ENCODE measurements around the gene NOL7.

Gene NOL7

GRCh38 chr6:13643125-13643524 lies 28.0 kb downstream of the NOL7 start:
- H3K27me3 ChIP-seq, result no peaks in the 10 kb centered on the region
- no peak overlapping the region for H3K27ac ChIP-seq
- H3K4me2 ChIP-seq, result no peak overlapping the region
- no peak overlapping the region for H3K4me3 ChIP-seq
- no peaks in the 10 kb centered on the region for H3K9me3 ChIP-seq
- peaks cover 15% of the 10 kb centered on the region for H4K20me1 ChIP-seq
- H3K4me1 ChIP-seq, result no peaks in the 10 kb centered on the region
- H3K36me3 ChIP-seq, result peaks cover 60% of the 10 kb centered on the region
- H3K9ac ChIP-seq, result no peak overlapping the region
- TF ChIP-seq Cebpa-rat (IDR thresholded peaks at IDR 0.05), result no peak

DNA sequence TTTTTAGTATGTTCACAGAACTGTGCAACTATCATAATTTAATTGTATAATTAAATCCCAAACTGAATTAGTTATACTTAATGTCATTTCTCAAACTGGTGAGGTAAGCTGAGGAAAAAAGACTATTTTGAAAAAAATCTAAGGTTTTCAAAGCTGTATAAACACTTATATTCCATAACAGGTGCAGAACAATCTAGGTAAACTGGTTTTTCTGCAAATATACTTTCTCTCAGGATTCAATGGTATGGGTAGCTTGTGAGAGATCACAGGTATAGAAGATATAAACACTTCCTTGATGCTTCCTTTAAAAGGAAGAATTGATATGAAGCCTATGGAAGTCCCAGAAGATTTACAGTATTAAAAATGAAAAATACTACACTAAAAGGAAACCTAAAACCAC lies 33.7 kb downstream of the NOL7 start:
- Histone ChIP-seq H3K27ac (no peak overlapping the region), H3K9me3 (no peaks in the 10 kb centered on the region), H3K36me3 (peaks cover 45% of the 10 kb centered on the region), H4K20me1 (peaks cover 24% of the 10 kb centered on the region), H3K27me3 (no peaks in the 10 kb centered on the region), H3K4me1 (no peaks in the 10 kb centered on the region), H3K9ac (no peak overlapping the region), H3K4me3 (no peak overlapping the region), H3K4me2 (no peak overlapping the region)
- no peak for TF ChIP-seq Cebpa-rat (IDR thresholded peaks at IDR 0.05)

GRCh38 chr6:13649393-13649792 lies 34.3 kb downstream of the NOL7 start:
- no peak for TF ChIP-seq Cebpa-rat (IDR thresholded peaks at IDR 0.05)
- Histone ChIP-seq H3K27me3 (no peaks in the 10 kb centered on the region), H3K9ac (no peak overlapping the region), H3K9me3 (no peaks in the 10 kb centered on the region), H3K36me3 (peaks cover 44% of the 10 kb centered on the region), H4K20me1 (peaks cover 25% of the 10 kb centered on the region), H3K4me2 (no peak overlapping the region), H3K4me3 (no peak overlapping the region), H3K27ac (no peak overlapping the region), H3K4me1 (no peaks in the 10 kb centered on the region)

DNA sequence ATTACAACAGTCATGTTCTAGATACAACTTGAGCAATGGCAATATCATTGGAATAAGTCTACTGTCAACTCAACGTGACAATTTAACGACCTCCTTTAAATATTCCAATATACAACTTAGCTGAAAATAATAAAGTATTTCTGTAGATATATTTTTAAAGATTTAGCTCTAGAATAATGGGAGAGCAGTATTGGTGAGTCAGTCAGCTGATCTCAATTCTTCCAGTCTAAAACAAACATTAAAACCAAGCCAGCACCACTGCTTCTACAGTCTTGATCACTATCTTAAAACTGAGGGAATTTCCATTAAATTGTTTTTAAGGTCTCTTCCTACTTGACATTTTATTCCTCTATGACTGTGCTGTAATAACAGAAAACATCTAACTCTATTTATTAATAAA lies 38.2 kb downstream of the NOL7 start:
- no peak for TF ChIP-seq Cebpa-rat (IDR thresholded peaks at IDR 0.05)
- no peaks in the 10 kb centered on the region for H3K4me1 ChIP-seq
- H3K4me3 ChIP-seq, result no peak overlapping the region
- H3K4me2 ChIP-seq, result no peak overlapping the region
- H3K36me3 ChIP-seq, result peaks cover 51% of the 10 kb centered on the region
- H3K27ac ChIP-seq, result no peak overlapping the region
- no peaks in the 10 kb centered on the region for H3K9me3 ChIP-seq
- H3K27me3 ChIP-seq, result no peaks in the 10 kb centered on the region
- H3K9ac ChIP-seq, result no peak overlapping the region
- peaks cover 38% of the 10 kb centered on the region for H4K20me1 ChIP-seq

- no peak overlapping the region for H3K4me3 ChIP-seq
- H3K27me3 ChIP-seq, result no peaks in the 10 kb centered on the region
- H3K9ac ChIP-seq, result no peak overlapping the region
- TF ChIP-seq Cebpa-rat (IDR thresholded peaks at IDR 0.05), result no peak
- H3K27ac ChIP-seq, result no peak overlapping the region
- H3K4me1 ChIP-seq, result peaks cover 7% of the 10 kb centered on the region; the same call in 1 of the 2 replicates
- peaks cover 42% of the 10 kb centered on the region for H4K20me1 ChIP-seq
- H3K4me2 ChIP-seq, result no peak overlapping the region
- H3K36me3 ChIP-seq, result peaks cover 49% of the 10 kb centered on the region
- H3K9me3 ChIP-seq, result no peaks in the 10 kb centered on the region
These were observed 39.4 kb downstream of the NOL7 start for GRCh38 chr6:13654496-13654895.

GRCh38 chr6:13655700-13656099 lies 40.6 kb downstream of the NOL7 start:
- no peak for TF ChIP-seq Cebpa-rat (IDR thresholded peaks at IDR 0.05)
- peaks cover 41% of the 10 kb centered on the region for H3K36me3 ChIP-seq
- H3K27me3 ChIP-seq, result no peaks in the 10 kb centered on the region
- no peak overlapping the region for H3K9ac ChIP-seq
- H4K20me1 ChIP-seq, result peaks cover 54% of the 10 kb centered on the region
- peaks cover 15% of the 10 kb centered on the region; the same call in 1 of the 2 replicates for H3K4me1 ChIP-seq
- H3K4me2 ChIP-seq, result no peak overlapping the region
- no peak overlapping the region for H3K27ac ChIP-seq
- no peaks in the 10 kb centered on the region for H3K9me3 ChIP-seq
- H3K4me3 ChIP-seq, result no peak overlapping the region

- Histone ChIP-seq H3K9ac (no peak overlapping the region), H3K4me2 (no peak overlapping the region), H3K36me3 (peaks cover 20% of the 10 kb centered on the region; the same call in 1 of the 2 replicates), H3K27me3 (no peaks in the 10 kb centered on the region), H3K9me3 (no peaks in the 10 kb centered on the region), H3K4me3 (no peak overlapping the region), H3K4me1 (peaks cover 18% of the 10 kb centered on the region; the same call in 1 of the 2 replicates), H4K20me1 (peaks cover 90% of the 10 kb centered on the region), H3K27ac (no peak overlapping the region)
- TF ChIP-seq Cebpa-rat (IDR thresholded peaks at IDR 0.05), result no peak
These were observed 45.1 kb downstream of the NOL7 start for GRCh38 chr6:13660273-13660672.

DNA sequence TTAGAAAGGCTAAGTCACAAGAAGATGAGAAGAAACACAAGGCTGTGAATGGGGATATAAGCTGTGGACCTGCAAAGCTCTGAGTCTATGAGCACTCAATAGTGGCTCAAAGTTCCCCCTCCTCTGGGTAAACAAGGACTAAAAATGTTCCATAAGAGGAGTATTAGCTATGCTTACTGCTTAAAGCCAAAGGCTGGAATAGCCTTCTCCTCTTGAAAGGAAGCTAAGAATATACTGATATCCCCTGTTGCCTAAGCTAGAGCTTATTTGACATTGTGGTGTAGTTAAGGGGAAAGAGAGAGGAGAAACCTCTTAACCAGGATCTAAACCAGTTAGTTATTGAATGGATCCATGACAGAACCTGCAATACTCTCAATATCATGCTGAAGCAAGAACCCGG lies 45.8 kb downstream of the NOL7 start:
- no peak overlapping the region for H3K4me2 ChIP-seq

GRCh38 chr6:13661647-13662046 lies 46.5 kb downstream of the NOL7 start:
- Histone ChIP-seq H3K9me3 (no peaks in the 10 kb centered on the region), H3K4me2 (no peak overlapping the region), H3K36me3 (peaks cover 18% of the 10 kb centered on the region; the same call in 1 of the 2 replicates), H3K4me3 (no peak overlapping the region), H3K27me3 (no peaks in the 10 kb centered on the region), H3K9ac (no peak overlapping the region), H3K4me1 (peaks cover 18% of the 10 kb centered on the region; the same call in 1 of the 2 replicates), H3K27ac (no peak overlapping the region), H4K20me1 (peaks cover 100% of the 10 kb centered on the region)
- no peak for TF ChIP-seq Cebpa-rat (IDR thresholded peaks at IDR 0.05)

More for the DNA sequence above, 45.8 kb downstream of the NOL7 start:
- peaks cover 96% of the 10 kb centered on the region for H4K20me1 ChIP-seq
- H3K4me1 ChIP-seq, result peaks cover 18% of the 10 kb centered on the region; the same call in 1 of the 2 replicates
- H3K4me3 ChIP-seq, result no peak overlapping the region
- H3K27ac ChIP-seq, result no peak overlapping the region
- H3K9me3 ChIP-seq, result no peaks in the 10 kb centered on the region
- H3K36me3 ChIP-seq, result peaks cover 20% of the 10 kb centered on the region; the same call in 1 of the 2 replicates
- H3K9ac ChIP-seq, result no peak overlapping the region
- no peak for TF ChIP-seq Cebpa-rat (IDR thresholded peaks at IDR 0.05)
- H3K27me3 ChIP-seq, result no peaks in the 10 kb centered on the region

DNA sequence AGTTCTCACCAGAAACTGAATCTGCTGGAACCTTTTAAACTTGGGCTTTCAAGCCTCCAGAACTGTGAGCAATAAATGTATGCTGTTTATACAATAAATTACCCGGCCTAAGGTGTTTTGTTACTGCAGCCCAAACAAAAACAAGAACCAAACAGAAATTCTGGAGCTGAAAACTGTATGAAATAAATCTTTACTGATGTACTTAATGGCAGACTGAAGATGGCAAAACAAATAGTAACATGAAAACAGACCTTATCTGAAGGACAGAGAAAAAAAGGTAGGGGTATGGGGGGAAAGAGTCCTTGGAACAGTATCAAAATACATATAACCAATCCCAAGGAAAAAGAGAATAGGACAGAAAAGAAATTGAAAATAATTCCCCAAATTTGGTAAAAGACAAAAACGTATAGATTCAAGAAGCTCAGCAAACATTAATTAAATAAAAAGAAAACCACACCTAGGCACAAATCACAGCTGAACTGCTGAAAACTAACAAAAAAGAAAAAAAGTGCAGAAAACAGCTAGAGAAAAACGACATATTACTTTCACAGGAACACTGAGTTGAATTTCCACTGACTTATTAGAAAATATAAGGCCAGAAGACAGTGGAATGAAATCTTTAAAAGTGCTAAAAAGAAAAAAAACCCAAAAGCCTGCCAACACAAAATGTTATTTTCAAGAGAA lies 47.7 kb downstream of the NOL7 start:
- Histone ChIP-seq H3K4me2 (no peak overlapping the region), H3K36me3 (peaks cover 12% of the 10 kb centered on the region; the same call in 1 of the 2 replicates), H3K9me3 (no peaks in the 10 kb centered on the region), H3K9ac (no peak overlapping the region), H3K27ac (no peak overlapping the region), H3K27me3 (no peaks in the 10 kb centered on the region), H4K20me1 (peaks cover 100% of the 10 kb centered on the region), H3K4me1 (peaks cover 18% of the 10 kb centered on the region; the same call in 1 of the 2 replicates), H3K4me3 (no peak overlapping the region)
- TF ChIP-seq Cebpa-rat (IDR thresholded peaks at IDR 0.05), result no peak
